ENCODE data around the gene TSPAN15. TPM values are rescaled to one million over a fixed set of nuclear protein-coding genes. Genes with fewer than 3 reads are reported as not detected.

TSPAN15 gene
- total and polyA plus RNA-seq, 12 donors: 5.0 to 18.2 (median 10.6) TPM

GRCh38 chr10:69504576-69505250 is 53.4 kb downstream of the TSPAN15 start:
- DNase-seq (no peak), ATAC-seq (no peak)
- Histone ChIP-seq H3K27me3 (no peaks in the 10 kb centered on the region), H3K4me1 (peaks cover 0 to 13% (median 8%) of the 10 kb centered on the region in 9 donors), H3K36me3 (peaks cover 0 to 34% (median 0%) of the 10 kb centered on the region in 9 donors), H3K4me3 (no peak overlapping the region), H3K27ac (no peak overlapping the region), H3K9me3 (no peaks in the 10 kb centered on the region)
- WGBS, 2 donors: 93 to 99% methylated on average over 6 of the region's 6 CpGs
- intact Hi-C loops (cut with DNase I): loop anchor here in 6 of 10 donors (5.0 to 10.0 kb wide), 5 partner anchors 50 to 270 kb away; partner anchors contain the start of gene TSPAN15 (in 1 of the 6)
- TF ChIP-seq CTCF (IDR thresholded peaks at IDR 0.05): no peak

GRCh38 chr10:69505636-69506318 is 54.5 kb downstream of the TSPAN15 start:
- ATAC-seq (no peak), DNase-seq (no peak)
- Histone ChIP-seq H3K9me3 (no peaks in the 10 kb centered on the region), H3K36me3 (peaks cover 0 to 29% (median 0%) of the 10 kb centered on the region in 9 donors), H3K27me3 (no peaks in the 10 kb centered on the region), H3K27ac (no peak overlapping the region), H3K4me3 (no peak overlapping the region), H3K4me1 (peaks cover 0 to 13% (median 8%) of the 10 kb centered on the region in 9 donors)
- 92 to 96% methylated on average over 15 of the region's 15 CpGs for WGBS, 2 donors
- intact Hi-C loops (cut with DNase I): loop anchor here in 7 of 10 donors (2.0 to 10.0 kb wide), 6 partner anchors 51 to 271 kb away; partner anchors contain the start of gene TSPAN15 (in 1 of the 7)
- TF ChIP-seq CTCF (IDR thresholded peaks at IDR 0.05): no peak

- WGBS, 2 donors: 86 to 95% methylated on average over 3 of the region's 3 CpGs
- Histone ChIP-seq H3K36me3 (peaks cover 0 to 29% (median 0%) of the 10 kb centered on the region in 9 donors), H3K27ac (peak overlapping the region in 4 of 10 donors; percentile 29 to 65 (median 44)), H3K27me3 (no peaks in the 10 kb centered on the region), H3K4me1 (peaks cover 0 to 13% (median 8%) of the 10 kb centered on the region in 9 donors), H3K4me3 (no peak overlapping the region), H3K9me3 (no peaks in the 10 kb centered on the region)
- intact Hi-C loops (cut with DNase I): loop anchor here in 7 of 10 donors (2.0 to 10.0 kb wide), 6 partner anchors 52 to 272 kb away; partner anchors contain the start of gene TSPAN15 (in 1 of the 7)
- peak in 1 of 8 donors; percentile 51 for ATAC-seq
- no peak for TF ChIP-seq CTCF (IDR thresholded peaks at IDR 0.05)
- DNase-seq: no peak
These were observed 55.2 kb downstream of the TSPAN15 start for GRCh38 chr10:69506487-69506833.

Measured in heart right ventricle (tissue), 16 donors.